GM18511 (cell line): ENCODE measurements around the gene ZNF560.

Experiments used
- ATAC-seq: cut with Tn5 transposase; IDR thresholded peaks from one replicate; pipeline ENCODE4 v1.9.1; 2021; ENCODE audit warnings: mild to moderate bottlenecking, moderate library complexity; ENCODE audit not compliant: unreplicated experiment

ZNF560 gene

GRCh38 chr19:9436358-9436757, 62.1 kb downstream of the ZNF560 start:
- ATAC-seq: no peak

- ATAC-seq: peak; percentile 94
Observed at GRCh38 chr19:9435279-9436268, 62.8 kb downstream of the ZNF560 start, which contains the start of gene ZNF266. Gene ZNF266 (minus strand): TSS chr19:9435573. CDS start chr19:9420089, 15,484 bp downstream.

GRCh38 chr19:9431475-9431874, 66.9 kb downstream of the ZNF560 start:
- no peak for ATAC-seq

DNA sequence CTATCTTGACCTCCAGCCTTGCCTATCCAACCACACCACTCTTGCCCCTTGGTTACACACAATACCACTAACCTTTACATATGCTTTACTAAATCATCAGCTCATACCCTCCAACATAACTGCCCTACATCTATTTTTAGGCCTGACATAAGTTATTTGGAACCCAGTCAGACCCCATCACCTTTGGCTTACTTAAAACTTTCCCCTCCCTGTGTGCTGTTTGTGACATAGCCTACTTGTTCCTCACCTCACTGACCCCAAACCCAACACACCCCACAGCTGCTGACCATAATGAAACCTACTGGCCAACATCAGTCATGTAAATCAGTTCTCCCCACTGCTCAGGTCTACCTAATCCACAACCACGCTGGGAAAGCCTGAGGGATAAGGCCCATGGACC, 68.0 kb downstream of the ZNF560 start:
- ATAC-seq: no peak

- ATAC-seq: no peak
Observed at GRCh38 chr19:9427941-9428340, 70.5 kb downstream of the ZNF560 start.
